NCI-H748 (cell line): ENCODE data around the gene PKDREJ.
A peak's percentile ranks its signal among the peaks of the same experiment; 100 is the strongest.
"Not testable (repeated sequence)": the region's sequence is repeated elsewhere in the genome, so short reads cannot be mapped to it uniquely, and the experiment has no call there.

Experiments
- DNase-seq: peaks from one replicate; lab custom pipeline; 2025; ENCODE audit not compliant: unreplicated experiment; lab: John Stamatoyannopoulos, UW

The PKDREJ gene

GRCh38 chr22:46263216-46263590 lies at the start of gene PKDREJ:
PKDREJ (minus strand) TSS chr22:46263343; CDS start chr22:46263322, 21 bp downstream.
- DNase-seq, result no peak

- DNase-seq, result not testable (repeated sequence)
These were observed 49.7 kb upstream of the PKDREJ start for GRCh38 chr22:46312848-46313247.

GRCh38 chr22:46312056-46312455 lies 48.9 kb upstream of the PKDREJ start:
- no peak for DNase-seq

- DNase-seq, result no peak
These were observed 46.5 kb upstream of the PKDREJ start for GRCh38 chr22:46309526-46310085.

- no peak for DNase-seq
These were observed 45.3 kb upstream of the PKDREJ start for GRCh38 chr22:46308283-46308988.

- no peak for DNase-seq
These were observed 40.3 kb upstream of the PKDREJ start for GRCh38 chr22:46303347-46303965.

GRCh38 chr22:46300491-46300890 lies 37.3 kb upstream of the PKDREJ start:
- DNase-seq, result no peak

- DNase-seq, result no peak
These were observed 36.0 kb upstream of the PKDREJ start for GRCh38 chr22:46299101-46299500.

GRCh38 chr22:46297151-46297812 lies 34.1 kb upstream of the PKDREJ start:
- peak; percentile 45 for DNase-seq

GRCh38 chr22:46296257-46297150 lies 33.4 kb upstream of the PKDREJ start, which contains the start of gene GTSE1:
GTSE1 (plus strand) TSS chr22:46296870; CDS start chr22:46297401, 531 bp downstream.
- DNase-seq, result peak; percentile 99

GRCh38 chr22:46295277-46295971 lies 32.3 kb upstream of the PKDREJ start:
- peak; percentile 7 for DNase-seq

GRCh38 chr22:46294784-46295183 lies 31.6 kb upstream of the PKDREJ start:
- no peak for DNase-seq

- no peak for DNase-seq
These were observed 30.6 kb upstream of the PKDREJ start for GRCh38 chr22:46293577-46294260.

- DNase-seq, result no peak
These were observed 29.6 kb upstream of the PKDREJ start for GRCh38 chr22:46292732-46293131.

GRCh38 chr22:46292173-46292572 lies 29.0 kb upstream of the PKDREJ start:
- no peak for DNase-seq

- no peak for DNase-seq
These were observed 28.0 kb upstream of the PKDREJ start for GRCh38 chr22:46290843-46291785.

- no peak for DNase-seq
These were observed 27.1 kb upstream of the PKDREJ start for GRCh38 chr22:46290121-46290842.
